Measurements from ENCODE around the gene CYP2A13.
"Not testable (repeated sequence)": the region's sequence is repeated elsewhere in the genome, so short reads cannot be mapped to it uniquely, and the experiment has no call there.

DNA sequence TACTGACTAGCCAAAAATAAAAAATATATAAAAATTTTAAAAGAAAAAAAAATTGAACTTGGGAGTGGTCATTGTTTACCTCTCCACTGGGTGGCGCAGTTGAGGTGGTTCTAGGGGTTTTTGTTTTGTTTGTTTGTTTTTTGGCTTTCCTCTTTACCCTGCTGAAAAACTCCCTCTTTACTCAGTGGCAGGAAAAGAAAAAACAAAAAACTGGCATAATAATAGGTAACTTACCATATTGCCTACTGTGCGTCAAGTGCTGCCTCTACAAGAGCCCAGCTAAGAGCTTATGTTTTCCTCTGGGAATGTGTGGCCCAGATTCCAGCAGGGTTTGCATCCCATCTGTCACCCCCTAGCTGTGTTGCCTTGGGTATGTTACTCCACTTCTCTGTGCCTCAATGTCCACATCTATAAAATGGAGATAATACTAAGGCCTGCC, 38.5 kb downstream of the CYP2A13 start:
- TF ChIP-seq, protein P1, sequence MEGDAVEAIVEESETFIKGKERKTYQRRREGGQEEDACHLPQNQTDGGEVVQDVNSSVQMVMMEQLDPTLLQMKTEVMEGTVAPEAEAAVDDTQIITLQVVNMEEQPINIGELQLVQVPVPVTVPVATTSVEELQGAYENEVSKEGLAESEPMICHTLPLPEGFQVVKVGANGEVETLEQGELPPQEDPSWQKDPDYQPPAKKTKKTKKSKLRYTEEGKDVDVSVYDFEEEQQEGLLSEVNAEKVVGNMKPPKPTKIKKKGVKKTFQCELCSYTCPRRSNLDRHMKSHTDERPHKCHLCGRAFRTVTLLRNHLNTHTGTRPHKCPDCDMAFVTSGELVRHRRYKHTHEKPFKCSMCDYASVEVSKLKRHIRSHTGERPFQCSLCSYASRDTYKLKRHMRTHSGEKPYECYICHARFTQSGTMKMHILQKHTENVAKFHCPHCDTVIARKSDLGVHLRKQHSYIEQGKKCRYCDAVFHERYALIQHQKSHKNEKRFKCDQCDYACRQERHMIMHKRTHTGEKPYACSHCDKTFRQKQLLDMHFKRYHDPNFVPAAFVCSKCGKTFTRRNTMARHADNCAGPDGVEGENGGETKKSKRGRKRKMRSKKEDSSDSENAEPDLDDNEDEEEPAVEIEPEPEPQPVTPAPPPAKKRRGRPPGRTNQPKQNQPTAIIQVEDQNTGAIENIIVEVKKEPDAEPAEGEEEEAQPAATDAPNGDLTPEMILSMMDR (conservative IDR thresholded peaks at IDR 0.05), result peak; percentile 60
- not testable (repeated sequence) for TF ChIP-seq ZFX (IDR thresholded peaks at IDR 0.05)
